ENCODE results near the gene SIGLEC1. TPM values are rescaled to one million over a fixed set of nuclear protein-coding genes. Genes with fewer than 3 reads are reported as not detected.

The SIGLEC1 gene
- total and polyA plus RNA-seq, 2 donors (not counting 3 experiments of a cell fraction or from before 2014, with no cell fraction given), result not detected

- POLR2A ChIA-PET, result no interaction called here
- no peaks in the 10 kb centered on the region for H3K36me3 ChIP-seq (ENCODE audit: control insufficient read depth in 2 of 2, extremely low read depth in 1 of 2, insufficient read depth in 2 of 2, low read length in 2 of 2)
Measured at GRCh38 chr20:3731944-3732326, 19.5 kb upstream of the SIGLEC1 start.

More at GRCh38 chr20:3731944-3732326, 19.5 kb upstream of the SIGLEC1 start:
- FAIRE-seq, result no peak
- Histone ChIP-seq H2AFZ (ENCODE audit: low read depth, low read length) (no peak overlapping the region), H3K4me3 (replicated peaks in 1 of 3; ENCODE audit: insufficient read depth in 1 of 3, low read depth in 1 of 3, low read length in 3 of 3) (no peak overlapping the region), H3K79me2 (ENCODE audit: control insufficient read depth, insufficient read depth, low read length) (no peaks in the 10 kb centered on the region), H3K9me1 (replicated peaks; ENCODE audit: control insufficient read depth, extremely low read depth, insufficient read depth, low read length) (no peaks in the 10 kb centered on the region), H3K9me3 (replicated peaks; ENCODE audit: control insufficient read depth, insufficient read depth, low read length) (no peaks in the 10 kb centered on the region), H4K20me1 (replicated peaks; ENCODE audit: control insufficient read depth, extremely low read depth, insufficient read depth, low read length) (no peaks in the 10 kb centered on the region), H3K4me1 (ENCODE audit: control insufficient read depth, extremely low read depth, insufficient read depth, low read length) (no peaks in the 10 kb centered on the region), H3K9ac (replicated peaks; ENCODE audit: extremely low read depth, insufficient read depth, low read length) (no peak overlapping the region), H3K4me2 (ENCODE audit: insufficient read depth, low read length) (no peak overlapping the region), H3K27ac (ENCODE audit: insufficient read depth, low read depth, low read length) (no peak overlapping the region), H3K27me3 (ENCODE audit: control insufficient read depth in 2 of 2, insufficient read depth in 2 of 2, low read length in 2 of 2) (peaks cover 6 to 10% of the 10 kb centered on the region in 2 experiments)
- intact Hi-C loops (cut with micrococcal nuclease), result no loop called here
- DNase-seq (ENCODE audit: low read depth, low spot score), result no peak
- dilution Hi-C loops (cut with MboI; ENCODE audit: extremely low pct_ligation_motif_present, low sequenced_read_pairs), result no loop called here
- TF ChIP-seq GATA2 (IDR thresholded peaks at IDR 0.05; ENCODE audit: insufficient read depth, insufficient read length, low read depth, low read length) (no peak), CTCF (IDR thresholded peaks at IDR 0.05; ENCODE audit: extremely low read depth in 1 of 2, insufficient read depth in 1 of 2, low read depth in 1 of 2, low read length in 2 of 2) (no peak), EZH2 (IDR thresholded peaks at IDR 0.05; ENCODE audit: borderline replicate concordance, low read depth, low read length, severe bottlenecking) (no peak), POLR2AphosphoS5 (IDR thresholded peaks at IDR 0.05; ENCODE audit: insufficient read depth, low read depth, low read length) (no peak), MYC (IDR thresholded peaks at IDR 0.05; ENCODE audit: low read depth, low read length) (no peak), POLR2A (IDR thresholded peaks at IDR 0.05; ENCODE audit: low read depth, low read length) (no peak), FOS (IDR thresholded peaks at IDR 0.05; ENCODE audit: borderline replicate concordance, insufficient read depth, low read length) (no peak), MAX (IDR thresholded peaks at IDR 0.05; ENCODE audit: insufficient read depth, insufficient read length) (no peak), JUN (IDR thresholded peaks at IDR 0.05; ENCODE audit: borderline replicate concordance, insufficient read depth, insufficient read length, low read depth) (no peak)
- CTCF ChIA-PET, result interaction anchor here (1.0 to 7.2 kb wide), 3 partner anchors 14 to 46 kb away, joined by 4 to 40 read pairs (median 6); no protein-coding TSS in a partner anchor
- BruUV-seq (replicated peaks), result no TSS peak
